Nasal cavity respiratory epithelium epithelial cell of viscerocranial mucosa (primary cell): ENCODE measurements around the gene BTBD2. TPM values are rescaled to one million over a fixed set of nuclear protein-coding genes. Genes with fewer than 3 reads are reported as not detected.

Experiments
- total RNA-seq: library from RNA; depleted of rRNA; stranded (reverse); fragments of >200 nt; gene quantifications from 2 replicates; pipeline ENCODE4 v1.2.3, GENCODE V29; 2014

BTBD2 gene
- 16.1 and 125 TPM in 2 replicates for total RNA-seq

DNA sequence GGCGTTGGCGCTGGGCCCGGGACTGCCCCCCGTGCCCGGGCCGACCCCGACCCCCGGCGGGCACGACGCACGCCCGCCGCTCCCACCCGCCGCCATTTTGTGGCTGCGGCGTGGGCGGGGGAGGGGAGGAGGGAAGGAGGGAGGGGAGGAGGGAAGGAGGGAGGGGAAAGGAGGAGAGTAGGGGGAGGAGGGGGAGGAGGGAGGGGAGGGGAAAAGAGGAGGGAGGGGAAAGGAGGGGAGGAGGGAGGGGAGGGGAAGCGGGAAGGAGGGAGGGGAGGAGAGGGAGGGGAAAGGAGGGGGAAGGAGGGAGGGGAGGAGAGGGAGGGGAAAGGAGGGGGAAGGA is at the start of gene BTBD2:
BTBD2 (minus strand) TSS at position 107 of the 343 bp plus-strand sequence; CDS start at position 96, 11 bp downstream.

GRCh38 chr19:2050991-2051772 is 35.7 kb upstream of the BTBD2 start, which contains the start of gene MKNK2:
MKNK2 (minus strand) TSS chr19:2051244; CDS start chr19:2050851, 393 bp downstream.

DNA sequence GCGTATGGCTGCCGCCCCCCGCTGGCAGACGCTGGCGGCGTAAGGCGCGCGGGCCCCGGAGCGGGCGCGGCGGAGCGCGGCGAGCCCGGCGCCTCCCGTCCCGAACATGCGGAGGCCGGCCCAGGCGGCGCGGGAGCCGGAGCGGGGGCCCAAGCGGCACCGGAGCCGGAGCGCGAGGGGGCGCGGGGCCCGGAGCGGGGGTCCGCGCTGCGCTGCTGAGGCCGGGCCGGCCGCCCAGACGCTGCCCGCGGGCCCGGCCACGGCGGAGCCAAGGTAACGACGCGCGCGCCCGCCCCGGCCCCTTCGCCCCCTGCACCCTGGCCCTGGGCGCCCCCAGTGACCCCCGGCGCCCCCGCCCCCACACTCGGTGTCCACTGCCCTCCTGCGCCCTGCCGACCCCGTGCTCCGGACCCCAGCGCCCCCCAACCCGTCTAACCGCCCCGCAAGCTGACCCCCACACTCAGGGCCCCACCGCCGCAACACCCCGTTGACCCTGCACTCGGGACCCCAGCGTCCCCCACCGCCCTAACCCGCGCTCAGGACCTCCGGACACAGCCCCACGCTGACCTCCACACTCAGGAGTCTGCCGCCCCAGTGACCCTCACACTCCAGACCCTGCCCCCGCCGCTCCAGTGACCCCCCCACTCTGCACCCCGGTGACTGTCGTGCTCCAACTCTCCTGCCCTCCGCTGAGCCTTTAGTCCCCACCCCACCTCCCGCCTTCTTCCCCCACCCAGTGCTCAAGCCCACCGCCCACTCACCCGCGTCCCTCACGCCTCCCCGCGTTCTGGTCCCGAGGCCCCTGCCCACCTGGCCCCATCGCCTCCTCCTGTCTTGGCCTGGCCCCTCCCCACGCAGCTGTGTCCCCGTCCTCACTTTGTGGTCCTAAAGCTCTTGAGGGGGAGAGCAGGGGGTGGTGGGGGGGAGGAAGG is 74.1 kb downstream of the BTBD2 start, which contains the start of gene CSNK1G2:
CSNK1G2 (plus strand) TSS at position 27 of the 932 bp plus-strand sequence. CDS start 28,601 bp downstream, outside the sequence.

Other genes with a start within 250 kb of the BTBD2 start
- under 0.01 and 1.1 TPM in 2 replicates for gene ATP8B3, start 203.4 kb downstream of the BTBD2 start, total RNA-seq
- 7.5 and 20.5 TPM in 2 replicates for gene REXO1, start 167.2 kb downstream of the BTBD2 start, total RNA-seq
- gene KLF16, start 152.1 kb downstream of the BTBD2 start, total RNA-seq, result 10.9 and 18.9 TPM in 2 replicates
- 38.7 and 40.0 TPM in 2 replicates for gene ABHD17A, start 130.2 kb downstream of the BTBD2 start, total RNA-seq
- gene ADAT3, start 110.3 kb downstream of the BTBD2 start, total RNA-seq, result 1.4 and 3.3 TPM in 2 replicates
- 13.0 and 48.7 TPM in 2 replicates for gene SCAMP4, start 110.3 kb downstream of the BTBD2 start, total RNA-seq
- gene CSNK1G2, start 74.5 kb downstream of the BTBD2 start, total RNA-seq, result 60.1 and 117 TPM in 2 replicates
- gene MKNK2, start 35.5 kb upstream of the BTBD2 start, total RNA-seq, result 430 and 865 TPM in 2 replicates
- gene MOB3A, start 80.6 kb upstream of the BTBD2 start, total RNA-seq, result 19.1 and 49.2 TPM in 2 replicates
- gene IZUMO4, start 81.2 kb upstream of the BTBD2 start, total RNA-seq, result 1.9 and 2.4 TPM in 2 replicates
- 89.2 and 208 TPM in 2 replicates for gene AP3D1, start 135.9 kb upstream of the BTBD2 start, total RNA-seq
- gene DOT1L, start 148.2 kb upstream of the BTBD2 start, total RNA-seq, result 4.4 and 10.1 TPM in 2 replicates
- 45.3 and 58.1 TPM in 2 replicates for gene PLEKHJ1, start 220.6 kb upstream of the BTBD2 start, total RNA-seq
- gene SF3A2, start 221.1 kb upstream of the BTBD2 start, total RNA-seq, result 30.4 and 48.1 TPM in 2 replicates
- gene AMH, start 233.6 kb upstream of the BTBD2 start, total RNA-seq, result 0.34 and 0.78 TPM in 2 replicates
- not detected in 2 replicates for gene JSRP1, start 240.7 kb upstream of the BTBD2 start, total RNA-seq